Measurements from ENCODE around the gene PSKH1.

DNA sequence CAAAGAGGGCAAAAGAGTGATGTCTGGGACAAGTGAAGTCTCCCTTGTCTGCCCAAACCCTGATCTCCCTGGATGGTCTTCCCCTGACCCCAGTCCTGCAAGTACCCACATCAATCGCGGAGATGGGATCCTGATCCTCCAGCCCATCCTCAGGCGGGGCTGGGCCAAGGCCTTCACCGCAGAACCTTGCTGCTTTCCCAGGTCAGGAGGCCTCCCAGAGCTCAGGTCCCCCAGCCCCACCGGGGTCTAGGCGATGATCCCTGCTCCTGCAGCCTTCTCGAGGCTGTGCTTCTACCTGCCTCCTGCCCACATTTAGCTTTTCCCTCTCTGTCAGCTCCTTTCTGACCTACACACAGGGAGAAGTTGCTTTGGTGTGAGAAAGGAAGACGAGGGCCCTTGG lies 69.1 kb downstream of the PSKH1 start:
- no peak for TF ChIP-seq EZH2 (IDR thresholded peaks at IDR 0.05; ENCODE audit: borderline replicate concordance, control insufficient read depth, low read depth, low read length)
- TF ChIP-seq, protein P1, sequence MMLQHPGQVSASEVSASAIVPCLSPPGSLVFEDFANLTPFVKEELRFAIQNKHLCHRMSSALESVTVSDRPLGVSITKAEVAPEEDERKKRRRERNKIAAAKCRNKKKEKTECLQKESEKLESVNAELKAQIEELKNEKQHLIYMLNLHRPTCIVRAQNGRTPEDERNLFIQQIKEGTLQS (IDR thresholded peaks at IDR 0.05; ENCODE audit: borderline replicate concordance, extremely low read depth, low read depth, low read length) = no peak
- TF ChIP-seq BHLHE40 (IDR thresholded peaks at IDR 0.05; ENCODE audit: borderline replicate concordance in 1 of 2, low read depth in 2 of 2, low read length in 1 of 2) = no peak
- TF ChIP-seq, protein P2, sequence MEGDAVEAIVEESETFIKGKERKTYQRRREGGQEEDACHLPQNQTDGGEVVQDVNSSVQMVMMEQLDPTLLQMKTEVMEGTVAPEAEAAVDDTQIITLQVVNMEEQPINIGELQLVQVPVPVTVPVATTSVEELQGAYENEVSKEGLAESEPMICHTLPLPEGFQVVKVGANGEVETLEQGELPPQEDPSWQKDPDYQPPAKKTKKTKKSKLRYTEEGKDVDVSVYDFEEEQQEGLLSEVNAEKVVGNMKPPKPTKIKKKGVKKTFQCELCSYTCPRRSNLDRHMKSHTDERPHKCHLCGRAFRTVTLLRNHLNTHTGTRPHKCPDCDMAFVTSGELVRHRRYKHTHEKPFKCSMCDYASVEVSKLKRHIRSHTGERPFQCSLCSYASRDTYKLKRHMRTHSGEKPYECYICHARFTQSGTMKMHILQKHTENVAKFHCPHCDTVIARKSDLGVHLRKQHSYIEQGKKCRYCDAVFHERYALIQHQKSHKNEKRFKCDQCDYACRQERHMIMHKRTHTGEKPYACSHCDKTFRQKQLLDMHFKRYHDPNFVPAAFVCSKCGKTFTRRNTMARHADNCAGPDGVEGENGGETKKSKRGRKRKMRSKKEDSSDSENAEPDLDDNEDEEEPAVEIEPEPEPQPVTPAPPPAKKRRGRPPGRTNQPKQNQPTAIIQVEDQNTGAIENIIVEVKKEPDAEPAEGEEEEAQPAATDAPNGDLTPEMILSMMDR (IDR thresholded peaks at IDR 0.05 in 2 of 3, conservative IDR thresholded peaks at IDR 0.05 in 1 of 3; ENCODE audit: control insufficient read depth in 2 of 3, extremely low read depth in 1 of 3, insufficient read depth in 1 of 3, low read depth in 3 of 3, low read length in 3 of 3) = no peak
- no peak for TF ChIP-seq SRF (IDR thresholded peaks at IDR 0.05; ENCODE audit: low read depth in 2 of 2, low read length in 2 of 2)
- TF ChIP-seq RAD21 (IDR thresholded peaks at IDR 0.05; ENCODE audit: insufficient read depth, low read depth, low read length) = no peak
- TF ChIP-seq, protein P3, sequence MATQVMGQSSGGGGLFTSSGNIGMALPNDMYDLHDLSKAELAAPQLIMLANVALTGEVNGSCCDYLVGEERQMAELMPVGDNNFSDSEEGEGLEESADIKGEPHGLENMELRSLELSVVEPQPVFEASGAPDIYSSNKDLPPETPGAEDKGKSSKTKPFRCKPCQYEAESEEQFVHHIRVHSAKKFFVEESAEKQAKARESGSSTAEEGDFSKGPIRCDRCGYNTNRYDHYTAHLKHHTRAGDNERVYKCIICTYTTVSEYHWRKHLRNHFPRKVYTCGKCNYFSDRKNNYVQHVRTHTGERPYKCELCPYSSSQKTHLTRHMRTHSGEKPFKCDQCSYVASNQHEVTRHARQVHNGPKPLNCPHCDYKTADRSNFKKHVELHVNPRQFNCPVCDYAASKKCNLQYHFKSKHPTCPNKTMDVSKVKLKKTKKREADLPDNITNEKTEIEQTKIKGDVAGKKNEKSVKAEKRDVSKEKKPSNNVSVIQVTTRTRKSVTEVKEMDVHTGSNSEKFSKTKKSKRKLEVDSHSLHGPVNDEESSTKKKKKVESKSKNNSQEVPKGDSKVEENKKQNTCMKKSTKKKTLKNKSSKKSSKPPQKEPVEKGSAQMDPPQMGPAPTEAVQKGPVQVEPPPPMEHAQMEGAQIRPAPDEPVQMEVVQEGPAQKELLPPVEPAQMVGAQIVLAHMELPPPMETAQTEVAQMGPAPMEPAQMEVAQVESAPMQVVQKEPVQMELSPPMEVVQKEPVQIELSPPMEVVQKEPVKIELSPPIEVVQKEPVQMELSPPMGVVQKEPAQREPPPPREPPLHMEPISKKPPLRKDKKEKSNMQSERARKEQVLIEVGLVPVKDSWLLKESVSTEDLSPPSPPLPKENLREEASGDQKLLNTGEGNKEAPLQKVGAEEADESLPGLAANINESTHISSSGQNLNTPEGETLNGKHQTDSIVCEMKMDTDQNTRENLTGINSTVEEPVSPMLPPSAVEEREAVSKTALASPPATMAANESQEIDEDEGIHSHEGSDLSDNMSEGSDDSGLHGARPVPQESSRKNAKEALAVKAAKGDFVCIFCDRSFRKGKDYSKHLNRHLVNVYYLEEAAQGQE (IDR thresholded peaks at IDR 0.05; ENCODE audit: low read depth, low read length) = no peak
- TF ChIP-seq POLR2A (IDR thresholded peaks at IDR 0.05; ENCODE audit: low read depth, low read length) = no peak
- TF ChIP-seq NFYB (IDR thresholded peaks at IDR 0.05; ENCODE audit: insufficient read depth, low read depth, low read length) = no peak
- no peak for TF ChIP-seq TBL1XR1 (IDR thresholded peaks at IDR 0.05; ENCODE audit: low read depth, low read length)
